BLaER1 (cell line): Measurements from ENCODE around the gene SGTA.

Experiments used
- H3K27ac ChIP-seq: shearing (Covaris generic); formaldehyde crosslinking; 2 replicates; pipeline ENCODE4 v1.8.1; 2022
- H3K27me3 ChIP-seq: shearing (Covaris generic); formaldehyde crosslinking; 2 replicates; pipeline ENCODE4 v1.8.1; 2022
- H3K36me3 ChIP-seq: shearing (Covaris generic); formaldehyde crosslinking; 2 replicates; pipeline ENCODE4 v1.8.1; 2022
- H3K4me1 ChIP-seq: shearing (Covaris generic); formaldehyde crosslinking; 2 replicates; pipeline ENCODE4 v1.8.1; 2022
- H3K4me2 ChIP-seq: shearing (Covaris generic); formaldehyde crosslinking; 2 replicates; pipeline ENCODE4 v1.8.1; 2022
- H3K4me3 ChIP-seq: shearing (Covaris generic); formaldehyde crosslinking; 2 replicates; pipeline ENCODE4 v1.8.1; 2022
- H3K9ac ChIP-seq: shearing (Covaris generic); formaldehyde crosslinking; 2 replicates; pipeline ENCODE4 v1.8.1; 2022
- H3K9me3 ChIP-seq: shearing (Covaris generic); formaldehyde crosslinking; 2 replicates; pipeline ENCODE4 v1.8.1; 2022
- H4K20me1 ChIP-seq: shearing (Covaris generic); formaldehyde crosslinking; 2 replicates; pipeline ENCODE4 v1.8.1; 2022
- Cebpa-rat ChIP-seq: shearing (Covaris generic); IDR thresholded peaks from 2 replicates; pipeline ENCODE4 v1.8.1; 2022

The SGTA gene

DNA sequence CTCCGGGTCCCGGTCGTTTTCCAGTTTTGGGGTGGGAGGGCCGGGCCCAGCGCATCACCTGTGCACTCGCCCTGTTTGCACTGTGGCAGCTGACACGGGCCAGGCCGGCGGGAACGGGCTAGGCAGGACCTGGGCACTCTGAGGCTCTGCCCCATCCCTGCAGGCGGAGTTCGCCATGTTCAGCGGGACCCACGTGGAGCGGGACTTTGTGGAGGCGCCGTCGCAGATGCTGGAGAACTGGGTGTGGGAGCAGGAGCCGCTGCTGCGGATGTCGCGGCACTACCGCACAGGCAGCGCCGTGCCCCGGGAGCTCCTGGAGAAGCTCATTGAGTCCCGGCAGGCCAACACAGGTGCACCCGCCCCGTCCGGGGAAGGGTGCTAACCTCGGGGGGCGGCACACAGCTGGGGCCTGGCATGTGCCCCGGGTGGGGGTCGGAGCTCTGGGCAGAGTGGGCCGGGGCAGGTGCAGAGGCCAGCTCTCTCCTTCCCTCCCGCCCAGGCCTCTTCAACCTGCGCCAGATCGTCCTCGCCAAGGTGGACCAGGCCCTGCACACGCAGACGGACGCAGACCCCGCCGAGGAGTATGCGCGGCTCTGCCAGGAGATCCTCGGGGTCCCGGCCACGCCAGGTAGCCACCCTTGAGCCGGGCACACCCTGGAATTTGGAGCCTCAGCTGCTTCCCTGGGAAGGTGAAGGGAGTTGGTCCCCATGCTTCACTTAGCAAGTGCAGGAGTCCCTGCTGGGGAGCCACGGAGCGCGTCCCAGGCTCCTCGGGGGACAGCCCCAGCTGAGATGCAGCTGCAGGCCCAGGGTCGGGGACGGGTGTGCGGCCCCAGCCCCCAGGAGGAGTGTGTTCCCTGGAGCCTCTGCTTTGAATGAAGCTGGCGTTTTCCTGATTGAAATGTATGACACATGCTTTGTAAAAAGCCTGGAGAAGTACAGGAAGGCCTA lies 27.3 kb upstream of the SGTA start:
- H4K20me1 ChIP-seq, result peaks cover 21% of the 10 kb centered on the region
- peak overlapping the region; percentile 49 for H3K9ac ChIP-seq
- peaks cover 69% of the 10 kb centered on the region for H3K4me1 ChIP-seq
- H3K27me3 ChIP-seq, result no peaks in the 10 kb centered on the region
- TF ChIP-seq Cebpa-rat, result no peak
- H3K9me3 ChIP-seq, result no peaks in the 10 kb centered on the region
- H3K4me3 ChIP-seq, result peak overlapping the region; percentile 18; the same call in 1 of the 2 replicates
- H3K36me3 ChIP-seq, result peaks cover 82% of the 10 kb centered on the region
- H3K4me2 ChIP-seq, result peak overlapping the region; percentile 83
- H3K27ac ChIP-seq, result peak overlapping the region; percentile 76

DNA sequence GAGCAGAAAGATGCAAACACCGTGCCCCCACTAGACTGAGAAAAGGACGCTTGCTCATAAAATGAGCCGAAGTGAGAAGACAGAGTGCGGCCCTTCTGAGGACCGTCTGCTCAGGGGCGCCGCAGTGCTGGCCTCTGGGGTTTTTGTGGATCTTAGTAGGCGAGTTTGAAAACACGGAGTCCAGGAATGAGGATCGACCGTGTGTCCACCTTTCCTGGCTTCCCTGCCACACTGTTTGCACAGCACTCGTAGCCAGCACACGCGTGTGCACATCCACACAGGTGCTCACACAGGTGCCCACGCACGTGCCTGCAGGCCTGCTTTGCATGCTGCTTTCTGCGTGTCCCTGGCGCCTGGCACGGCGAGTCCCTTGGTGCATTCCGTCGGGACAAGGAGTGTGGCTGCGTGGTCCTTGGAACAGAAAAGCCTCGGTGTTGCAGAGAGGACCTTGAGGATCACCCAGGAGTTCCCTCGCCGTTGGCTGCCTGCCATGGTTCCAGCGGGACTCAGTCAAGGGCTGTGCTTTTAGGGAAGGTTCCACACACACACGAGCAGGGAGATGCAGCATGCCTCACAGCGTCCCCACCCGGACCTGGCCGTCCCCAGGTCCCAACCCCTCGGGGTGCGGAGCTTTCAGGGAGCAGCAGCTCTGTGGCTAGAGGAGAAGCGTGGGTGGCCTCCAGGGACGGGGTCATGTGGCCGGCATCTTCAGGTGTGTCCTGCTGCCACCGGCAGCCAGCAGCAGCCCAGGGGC lies 26.5 kb upstream of the SGTA start:
- peak overlapping the region; percentile 49; the same call in 1 of the 2 replicates for H3K9ac ChIP-seq
- H3K27ac ChIP-seq, result peak overlapping the region; percentile 76
- H3K27me3 ChIP-seq, result no peaks in the 10 kb centered on the region
- TF ChIP-seq Cebpa-rat, result no peak
- peak overlapping the region; percentile 83 for H3K4me2 ChIP-seq
- H3K4me3 ChIP-seq, result peak overlapping the region; percentile 18; the same call in 1 of the 2 replicates
- H4K20me1 ChIP-seq, result peaks cover 21% of the 10 kb centered on the region
- peaks cover 77% of the 10 kb centered on the region for H3K4me1 ChIP-seq
- no peaks in the 10 kb centered on the region for H3K9me3 ChIP-seq
- peaks cover 77% of the 10 kb centered on the region for H3K36me3 ChIP-seq

DNA sequence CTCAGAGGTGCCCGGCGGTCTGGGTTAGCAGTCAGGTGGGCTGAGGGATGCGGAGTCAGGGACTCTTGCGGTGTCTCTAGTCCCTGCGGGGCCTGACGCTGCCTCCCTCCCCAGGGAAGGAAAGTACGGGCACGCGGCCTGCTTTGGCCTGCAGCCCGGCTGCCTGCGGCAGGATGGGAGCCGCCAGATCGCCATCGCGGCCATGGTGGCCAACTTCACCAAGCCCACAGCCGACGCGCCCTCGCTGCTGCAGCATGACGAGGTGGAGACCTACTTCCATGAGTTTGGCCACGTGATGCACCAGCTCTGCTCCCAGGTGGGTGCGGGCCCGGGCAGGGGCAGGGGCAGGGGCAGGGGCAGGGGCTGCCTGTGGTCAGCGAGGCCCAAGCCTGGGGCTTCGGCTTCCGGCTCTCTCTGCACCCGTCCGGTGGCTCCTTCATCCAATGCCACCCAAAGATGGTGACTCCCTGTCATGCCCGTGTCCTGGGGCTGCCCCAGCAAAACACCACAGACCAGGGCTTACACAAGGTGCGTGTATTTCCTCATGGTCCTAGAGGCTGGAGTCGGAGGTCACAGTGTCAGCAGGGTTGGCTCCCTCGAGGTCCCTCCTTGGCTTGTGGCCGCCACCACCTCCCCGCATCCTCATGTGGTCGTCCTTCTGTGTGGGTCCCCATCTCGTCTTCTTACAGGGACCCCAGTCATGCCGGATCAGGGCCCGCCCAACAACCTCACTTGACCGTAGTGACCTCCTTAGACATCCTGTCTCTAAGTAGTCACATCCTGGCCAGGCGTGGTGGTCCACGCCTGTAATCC lies 25.3 kb upstream of the SGTA start:
- Histone ChIP-seq H4K20me1 (peaks cover 21% of the 10 kb centered on the region), H3K9me3 (no peaks in the 10 kb centered on the region), H3K27ac (peak overlapping the region; percentile 90), H3K4me3 (no peak overlapping the region; the same call in 1 of the 2 replicates), H3K4me2 (peak overlapping the region; percentile 83), H3K4me1 (peaks cover 89% of the 10 kb centered on the region), H3K9ac (peak overlapping the region; percentile 35; the same call in 1 of the 2 replicates), H3K36me3 (peaks cover 66% of the 10 kb centered on the region), H3K27me3 (no peaks in the 10 kb centered on the region)
- no peak for TF ChIP-seq Cebpa-rat

DNA sequence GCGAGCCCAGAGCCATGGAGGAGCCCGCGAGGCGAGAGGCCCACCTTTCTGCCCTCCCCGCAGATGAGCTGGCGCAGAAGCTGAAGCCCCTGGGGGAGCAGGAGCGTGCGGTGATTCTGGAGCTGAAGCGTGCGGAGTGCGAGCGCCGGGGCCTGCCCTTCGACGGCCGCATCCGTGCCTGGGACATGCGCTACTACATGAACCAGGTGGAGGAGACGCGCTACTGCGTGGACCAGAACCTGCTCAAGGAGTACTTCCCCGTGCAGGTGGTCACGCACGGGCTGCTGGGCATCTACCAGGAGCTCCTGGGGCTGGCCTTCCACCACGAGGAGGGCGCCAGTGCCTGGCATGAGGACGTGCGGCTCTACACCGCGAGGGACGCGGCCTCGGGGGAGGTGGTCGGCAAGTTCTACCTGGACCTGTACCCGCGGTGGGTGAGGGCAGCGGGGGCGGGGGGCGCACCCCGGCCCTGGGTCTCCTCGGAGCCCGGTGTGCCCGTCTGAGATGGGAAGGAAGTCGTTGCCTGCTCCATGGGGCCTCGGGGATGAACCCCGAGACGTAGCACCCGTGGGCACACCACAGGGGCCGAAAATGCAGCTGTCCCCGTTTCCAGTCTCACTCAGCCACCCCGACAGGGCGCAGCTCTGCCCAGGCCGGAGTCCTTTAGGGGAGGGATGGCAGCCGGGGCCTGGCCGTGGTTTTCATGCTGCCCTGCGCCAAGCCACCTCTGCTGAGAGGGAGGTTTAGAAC lies 24.5 kb upstream of the SGTA start:
- Histone ChIP-seq H3K4me1 (peaks cover 97% of the 10 kb centered on the region), H3K4me3 (peak overlapping the region; percentile 38), H3K9me3 (no peaks in the 10 kb centered on the region), H3K4me2 (peak overlapping the region; percentile 83), H3K27ac (peak overlapping the region; percentile 90), H3K36me3 (peaks cover 66% of the 10 kb centered on the region), H4K20me1 (peaks cover 21% of the 10 kb centered on the region), H3K27me3 (no peaks in the 10 kb centered on the region), H3K9ac (peak overlapping the region; percentile 45)
- TF ChIP-seq Cebpa-rat, result no peak

DNA sequence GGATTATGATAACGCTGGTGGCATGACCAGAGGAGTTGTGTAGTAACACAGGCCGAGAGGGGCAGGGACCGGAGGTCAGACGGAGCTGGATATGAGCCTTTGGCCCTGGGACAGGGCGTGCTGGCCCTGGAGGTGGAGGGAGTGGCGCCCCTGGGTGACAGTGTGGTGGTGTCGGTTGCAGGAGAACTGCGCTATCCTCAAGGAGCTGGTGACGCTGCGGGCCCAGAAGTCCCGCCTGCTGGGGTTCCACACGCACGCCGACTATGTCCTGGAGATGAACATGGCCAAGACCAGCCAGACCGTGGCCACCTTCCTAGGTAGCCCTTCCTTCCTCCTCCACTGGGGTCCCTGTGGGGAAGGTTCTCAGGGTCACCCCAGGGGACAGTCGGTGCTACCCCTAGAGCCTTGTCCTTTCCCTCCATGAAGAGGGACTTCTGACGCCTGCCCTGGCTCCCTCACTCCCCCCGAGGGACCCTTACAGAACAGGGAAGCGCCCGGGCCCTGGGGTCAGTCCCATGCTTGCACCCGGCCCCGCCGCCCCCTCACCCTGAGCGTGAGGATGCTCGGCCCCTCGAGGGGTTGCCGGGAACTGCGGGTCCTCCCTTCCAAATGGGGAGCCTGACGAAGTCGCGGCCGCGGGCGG lies 23.8 kb upstream of the SGTA start:
- H3K36me3 ChIP-seq, result peaks cover 61% of the 10 kb centered on the region
- peaks cover 98% of the 10 kb centered on the region for H3K4me1 ChIP-seq
- H3K4me2 ChIP-seq, result peak overlapping the region; percentile 83
- peak overlapping the region; percentile 38 for H3K4me3 ChIP-seq
- peaks cover 21% of the 10 kb centered on the region for H4K20me1 ChIP-seq
- H3K9me3 ChIP-seq, result no peaks in the 10 kb centered on the region
- no peak for TF ChIP-seq Cebpa-rat
- H3K9ac ChIP-seq, result peak overlapping the region; percentile 45
- no peaks in the 10 kb centered on the region for H3K27me3 ChIP-seq
- H3K27ac ChIP-seq, result peak overlapping the region; percentile 90

DNA sequence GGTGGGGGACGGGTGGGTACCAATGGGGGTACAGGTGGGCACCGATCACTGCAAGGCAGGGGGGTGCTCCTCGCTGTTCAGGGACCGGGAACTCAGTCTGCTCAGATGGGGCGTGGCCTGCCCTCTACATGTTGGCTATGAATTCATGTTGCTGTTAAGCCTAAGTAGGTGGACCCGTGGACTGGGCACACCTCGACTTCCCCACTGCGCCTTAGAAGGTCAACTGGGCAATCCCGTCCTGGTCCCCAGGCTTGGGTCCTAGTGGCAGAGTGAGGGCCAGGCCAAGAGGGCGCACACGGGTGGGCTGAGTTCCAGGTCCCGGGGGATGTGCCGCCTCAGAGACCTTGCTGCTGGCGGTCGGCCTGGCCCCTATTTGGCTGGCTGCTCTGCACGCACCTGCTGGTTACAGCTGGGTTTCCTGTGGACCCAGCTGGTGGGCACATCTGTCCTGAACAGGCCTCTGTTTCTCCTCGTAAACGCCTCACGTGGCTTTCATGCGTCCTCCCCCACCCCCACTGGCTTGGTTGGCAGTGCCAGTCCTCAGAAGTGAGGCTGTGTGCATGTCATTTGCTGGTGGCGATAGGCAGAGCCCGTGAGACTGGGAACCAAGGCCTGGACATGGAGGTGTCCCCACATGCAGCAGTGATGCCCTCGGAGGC lies 23.0 kb upstream of the SGTA start:
- peak overlapping the region; percentile 38 for H3K4me3 ChIP-seq
- no peaks in the 10 kb centered on the region for H3K9me3 ChIP-seq
- H3K4me2 ChIP-seq, result peak overlapping the region; percentile 83
- peaks cover 18% of the 10 kb centered on the region for H4K20me1 ChIP-seq
- H3K27ac ChIP-seq, result peak overlapping the region; percentile 90
- H3K9ac ChIP-seq, result peak overlapping the region; percentile 45
- no peak for TF ChIP-seq Cebpa-rat
- peaks cover 53% of the 10 kb centered on the region for H3K36me3 ChIP-seq
- H3K4me1 ChIP-seq, result peaks cover 98% of the 10 kb centered on the region
- no peaks in the 10 kb centered on the region for H3K27me3 ChIP-seq

DNA sequence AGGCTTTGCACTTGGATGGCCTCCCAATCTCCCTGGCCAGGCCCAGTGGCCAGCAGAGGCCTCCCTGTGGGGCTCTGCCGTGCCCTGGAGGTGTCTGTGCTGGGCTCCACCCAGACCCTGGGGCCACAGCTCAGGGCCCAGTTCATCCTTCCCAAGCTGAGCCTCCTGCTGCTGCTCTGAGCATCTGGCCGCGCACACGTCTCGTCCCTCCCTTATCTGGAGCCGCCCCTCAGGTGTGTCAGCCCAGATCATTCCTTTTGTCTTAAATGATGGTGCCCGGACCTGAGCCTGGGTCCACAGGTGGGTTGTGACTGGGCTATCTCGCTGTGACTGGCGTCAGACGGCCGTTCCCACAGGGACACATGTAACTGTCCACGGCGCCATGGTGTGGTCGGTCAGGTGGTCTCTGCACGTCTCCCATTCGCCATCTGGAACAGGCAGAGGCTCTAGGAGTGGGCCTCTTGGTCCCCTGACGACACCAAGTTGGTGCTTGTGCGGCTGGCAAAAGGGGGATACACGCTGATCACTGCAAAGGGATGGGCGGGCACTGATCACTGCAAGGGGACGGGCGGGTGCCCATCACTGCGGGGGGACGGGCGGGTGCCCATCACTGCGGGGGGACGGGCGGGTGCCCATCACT lies 22.3 kb upstream of the SGTA start:
- peaks cover 57% of the 10 kb centered on the region for H3K36me3 ChIP-seq
- H3K27ac ChIP-seq, result peak overlapping the region; percentile 93
- peaks cover 11% of the 10 kb centered on the region for H4K20me1 ChIP-seq
- H3K4me1 ChIP-seq, result peaks cover 98% of the 10 kb centered on the region
- H3K27me3 ChIP-seq, result no peaks in the 10 kb centered on the region
- no peaks in the 10 kb centered on the region for H3K9me3 ChIP-seq
- H3K4me3 ChIP-seq, result peak overlapping the region; percentile 47; the same call in 1 of the 2 replicates
- TF ChIP-seq Cebpa-rat, result no peak
- H3K9ac ChIP-seq, result peak overlapping the region; percentile 73
- H3K4me2 ChIP-seq, result peak overlapping the region; percentile 88
